Endothelial cell of hepatic sinusoid (primary cell): Measurements from ENCODE around the gene HPSE.
"Not testable (repeated sequence)": the region's sequence is repeated elsewhere in the genome, so short reads cannot be mapped to it uniquely, and the experiment has no call there.

Experiments used
- in situ Hi-C: cut with HindIII; loops from 2 replicates; pipeline ENCODE4 v1.10.0; 2017; ENCODE audit warnings: low sequenced_read_pairs

Gene HPSE

DNA sequence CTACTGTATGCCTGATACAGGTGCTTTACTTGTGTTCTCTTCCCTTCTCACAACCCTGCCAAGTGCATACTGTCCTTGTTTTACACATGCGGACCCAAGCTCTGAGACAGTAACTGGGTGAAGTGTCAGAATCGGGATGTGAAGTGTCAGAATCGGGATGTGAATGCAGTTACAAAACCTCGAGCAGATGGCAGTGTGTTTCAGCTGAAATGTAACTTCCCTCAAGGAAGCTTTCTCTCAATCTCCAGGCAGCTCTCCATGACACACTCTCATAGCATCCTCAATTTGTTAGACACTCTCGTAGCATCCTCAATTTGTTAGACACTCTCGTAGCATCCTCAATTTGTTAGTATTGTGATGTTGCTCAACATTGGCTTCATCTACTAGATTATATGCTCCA is 1.1 kb upstream of the HPSE start:
- in situ Hi-C loops: no loop called here

DNA sequence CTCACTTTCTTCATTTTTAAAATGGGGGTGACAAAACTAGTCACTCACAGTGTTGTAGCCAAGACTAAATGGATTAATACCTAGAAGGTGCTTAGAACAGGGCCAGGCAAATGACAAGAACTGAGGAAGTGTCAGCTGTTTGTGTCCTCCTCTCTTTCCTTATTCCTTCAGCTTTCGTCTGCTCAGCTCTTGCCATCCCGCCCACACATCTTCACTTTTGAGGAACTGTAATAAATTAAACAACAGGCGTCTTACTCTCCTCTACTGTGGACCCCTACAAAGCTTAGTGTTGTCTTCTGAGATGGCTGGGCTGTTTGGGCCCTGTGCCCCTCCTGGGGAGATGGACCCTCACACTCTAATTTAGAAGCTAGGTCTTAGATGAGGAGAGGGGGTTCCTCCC is 2.7 kb downstream of the HPSE start:
- in situ Hi-C loops: no loop called here

DNA sequence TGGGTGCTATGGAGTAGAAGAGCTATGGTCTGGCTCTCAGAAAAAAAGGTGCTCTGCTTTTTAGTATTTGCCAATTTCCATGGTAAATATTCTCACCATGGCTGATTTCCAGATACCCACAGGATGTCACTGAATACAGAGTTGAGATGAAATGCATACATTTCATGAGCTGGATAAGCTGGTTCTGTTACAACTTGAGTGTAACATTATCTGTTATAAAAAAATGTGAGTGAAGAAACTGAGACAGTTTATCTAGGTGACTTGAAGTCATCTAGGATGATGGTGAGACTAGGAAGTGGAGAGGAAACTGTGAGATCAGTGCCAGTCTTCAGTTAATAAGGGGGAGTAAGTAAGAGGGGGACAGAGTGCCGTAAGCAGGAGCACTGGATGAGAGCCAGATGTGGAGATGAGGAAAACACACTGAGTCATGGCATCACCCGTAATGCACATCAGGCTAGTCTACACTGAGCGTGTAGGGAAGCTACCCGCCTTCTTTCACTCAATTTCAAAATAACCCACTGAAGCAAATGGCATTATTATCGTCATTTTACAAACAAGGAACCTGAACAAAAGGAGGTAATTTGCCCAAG is 5.0 kb downstream of the HPSE start:
- in situ Hi-C loops: no loop called here

DNA sequence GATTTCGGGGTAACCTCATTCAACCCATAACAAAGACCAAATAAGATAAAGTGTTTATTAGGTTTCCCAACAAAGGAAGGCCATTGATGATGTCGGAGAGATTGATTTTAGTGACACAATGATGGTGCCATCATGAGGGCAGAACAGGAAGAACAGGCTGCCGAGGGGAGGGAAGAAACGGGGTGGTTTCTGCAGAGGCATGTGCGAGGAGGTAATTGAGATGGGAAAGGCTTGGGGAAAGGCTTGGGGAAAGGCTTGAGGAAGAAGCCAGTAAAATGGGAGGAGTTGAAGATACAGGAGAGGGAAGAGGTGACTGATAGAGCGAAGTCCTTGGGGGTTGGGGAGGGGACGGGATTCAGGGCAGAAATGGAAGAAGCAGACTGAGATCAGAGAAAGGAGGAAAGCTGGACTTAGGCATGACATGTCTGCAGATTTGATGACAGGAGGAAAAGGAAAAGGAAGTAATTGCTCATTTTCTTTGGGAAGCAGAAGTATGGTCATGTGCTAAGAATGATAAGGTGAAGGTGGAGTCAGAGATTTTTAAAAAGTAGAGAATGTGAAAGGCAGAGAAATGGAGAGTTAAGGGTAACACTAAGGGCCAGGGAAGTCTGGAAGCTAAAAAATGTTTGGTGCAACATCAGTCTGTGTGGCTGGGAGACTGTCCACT is 6.0 kb downstream of the HPSE start:
- in situ Hi-C loops: no loop called here

DNA sequence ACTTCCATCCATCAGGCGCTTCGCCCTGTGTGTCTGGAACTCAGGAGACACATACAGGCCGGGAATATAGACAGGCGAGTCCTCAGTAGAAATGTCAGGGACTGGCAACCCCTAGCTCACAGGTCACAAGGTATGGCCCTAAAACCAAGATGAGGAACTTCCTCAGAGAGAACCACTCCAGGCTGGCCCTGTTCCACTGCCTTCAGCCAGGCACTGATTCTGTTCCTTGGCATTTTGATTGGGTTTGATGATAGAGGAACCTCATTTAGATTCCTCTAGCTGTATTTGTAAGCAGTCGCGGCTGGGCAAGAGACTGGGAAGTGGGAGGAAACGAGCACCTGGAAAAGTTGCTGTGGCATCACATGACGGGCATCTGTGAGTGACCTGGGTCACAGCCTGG is 8.1 kb downstream of the HPSE start:
- in situ Hi-C loops: no loop called here

DNA sequence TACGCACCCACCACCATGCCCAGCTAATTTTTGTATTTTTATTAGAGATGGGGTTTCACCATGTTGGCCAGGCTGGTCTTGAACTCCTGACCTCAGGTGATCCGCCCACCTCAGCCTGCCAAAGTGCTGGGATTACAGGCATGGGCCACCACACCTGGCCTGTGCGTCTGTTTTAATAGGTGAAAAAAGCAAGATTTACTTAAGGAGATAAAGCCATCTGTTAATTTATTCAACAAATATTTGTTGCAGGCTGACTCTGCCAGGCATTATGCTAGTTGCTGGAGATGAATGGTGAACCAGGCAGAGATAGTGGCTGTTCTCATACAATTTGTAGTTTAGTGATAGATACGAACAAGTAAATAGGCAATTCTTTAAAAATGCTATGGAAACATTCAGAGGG is 9.3 kb downstream of the HPSE start:
- in situ Hi-C loops: not testable (repeated sequence)

DNA sequence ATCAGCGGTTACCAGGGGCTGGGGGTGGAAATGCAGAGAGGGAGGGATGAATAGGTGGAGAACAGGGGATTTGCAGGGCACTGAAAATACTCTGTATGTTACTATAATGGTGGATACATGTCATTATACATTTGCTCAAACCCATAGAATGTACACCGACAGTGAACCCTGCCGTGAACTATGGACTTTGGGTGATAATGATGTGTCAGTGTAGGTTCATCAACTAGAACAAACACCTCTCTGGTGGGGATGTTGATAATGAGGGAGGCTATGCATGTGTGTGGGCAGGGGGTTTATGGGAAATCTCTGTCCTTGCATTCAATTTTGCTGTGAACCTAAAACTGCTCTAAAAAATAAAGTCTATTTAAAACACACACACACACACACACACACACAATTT is 11.5 kb downstream of the HPSE start:
- in situ Hi-C loops: no loop called here

DNA sequence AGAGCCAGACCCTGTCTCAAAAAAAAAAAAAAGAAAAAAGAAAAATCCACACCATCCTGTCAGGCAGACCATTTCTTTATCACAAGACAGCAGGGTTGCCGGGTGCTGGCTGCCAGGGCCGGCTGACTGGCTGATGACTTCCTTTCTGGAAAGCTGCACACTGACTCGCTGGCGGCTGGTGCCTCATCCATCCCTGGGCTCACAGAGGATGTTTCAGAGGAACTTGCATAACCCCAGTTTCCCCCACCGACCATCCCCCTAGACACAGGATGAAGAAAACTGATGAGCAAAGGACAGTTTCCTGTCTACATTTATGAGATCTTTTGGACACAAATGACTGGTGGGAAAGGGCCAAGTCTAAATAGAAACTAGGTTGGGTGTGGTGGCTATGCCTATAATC is 14.1 kb downstream of the HPSE start:
- in situ Hi-C loops: no loop called here

DNA sequence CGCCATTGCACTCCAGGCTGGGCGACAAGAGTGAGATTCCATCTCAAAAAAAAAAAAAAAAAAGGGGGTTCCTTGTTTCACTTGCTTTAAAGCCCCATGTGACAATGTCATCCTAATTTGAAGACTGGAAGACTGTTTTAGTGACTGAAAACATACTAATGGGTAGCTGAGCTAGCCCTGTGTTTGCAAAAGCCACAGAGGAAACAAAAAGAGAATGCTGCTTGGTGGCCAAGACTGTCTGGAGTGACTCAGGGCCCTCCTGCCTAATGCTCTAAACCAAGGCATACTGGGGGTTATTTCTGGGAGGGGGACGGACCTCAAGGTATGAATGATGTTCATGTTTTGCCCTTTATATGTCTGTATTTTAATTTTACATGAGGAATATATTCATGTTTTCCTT is 16.0 kb downstream of the HPSE start:
- in situ Hi-C loops: no loop called here

DNA sequence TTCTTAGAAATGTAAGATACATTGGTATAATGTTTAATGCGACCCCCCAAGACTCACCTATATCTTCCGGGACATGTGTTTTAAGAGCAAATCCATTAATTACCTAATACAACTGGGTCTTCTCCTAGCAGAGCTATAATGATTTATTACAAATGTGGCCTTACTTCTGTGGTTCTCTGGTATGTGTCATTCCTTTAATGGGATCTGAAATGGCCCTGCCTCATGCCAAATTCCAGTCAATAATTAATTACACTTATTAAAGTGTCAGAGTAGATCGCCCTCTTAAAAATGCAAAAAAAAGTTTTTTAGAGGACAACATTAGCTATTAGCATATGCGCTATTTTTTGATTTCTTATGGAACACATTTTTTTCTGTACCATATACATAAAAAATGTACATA is 17.0 kb downstream of the HPSE start:
- in situ Hi-C loops: no loop called here

DNA sequence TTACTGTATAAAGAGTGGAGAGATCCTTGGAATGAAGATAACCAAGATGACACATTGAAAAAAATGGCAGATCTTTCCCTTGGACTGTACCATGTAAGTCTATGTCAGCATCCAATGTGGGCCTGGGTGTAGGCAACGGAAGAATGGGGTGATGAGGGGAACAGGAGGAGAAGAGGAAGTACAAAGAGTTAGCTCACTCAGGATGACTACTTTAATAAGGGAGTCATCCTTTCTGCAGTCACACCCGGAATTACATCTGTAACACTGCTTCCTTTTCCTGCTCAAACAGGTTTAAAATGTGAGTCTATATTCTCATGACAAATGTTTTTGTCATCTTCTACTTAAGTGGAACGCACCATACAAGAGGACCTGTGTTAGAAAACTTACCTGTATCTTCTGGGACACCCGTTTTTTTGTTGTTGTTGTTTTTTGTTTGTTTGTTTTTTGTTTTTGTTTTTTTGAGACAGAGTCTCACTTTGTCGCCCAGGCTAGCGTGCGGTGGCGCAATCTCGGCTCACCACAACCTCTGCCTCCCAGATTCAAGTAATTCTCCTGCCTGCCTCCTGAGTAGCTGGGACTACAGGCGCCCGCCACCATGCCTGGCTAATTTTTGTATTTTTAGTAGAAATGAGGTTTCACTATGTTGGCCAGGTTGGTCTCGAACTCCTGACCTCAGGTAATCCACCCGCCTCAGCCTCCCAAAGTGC is 18.0 kb downstream of the HPSE start:
- in situ Hi-C loops: no loop called here

DNA sequence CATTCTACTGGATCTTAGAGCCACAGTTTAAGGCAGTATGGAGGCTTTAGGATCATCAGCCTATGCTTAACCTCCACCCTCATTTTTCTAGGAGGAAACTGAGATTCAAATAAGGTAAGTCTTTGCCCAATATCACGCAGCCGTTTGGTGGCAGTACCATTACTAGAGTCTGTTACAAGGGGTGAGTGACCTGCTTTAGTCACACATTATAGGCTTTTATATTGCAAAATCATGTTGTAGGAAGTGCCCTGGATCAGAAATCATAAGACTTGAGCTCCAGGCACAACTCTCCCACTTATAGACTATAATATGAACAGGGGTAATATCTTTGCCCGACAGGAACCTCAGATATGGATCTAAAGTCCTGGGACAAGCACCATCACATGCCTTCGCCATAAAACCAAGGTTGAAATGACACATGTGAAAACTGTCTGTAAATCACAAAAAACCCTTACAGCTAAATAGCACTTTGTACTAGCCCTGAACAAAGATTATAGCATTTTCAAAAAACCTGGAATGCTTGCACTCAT is 19.2 kb downstream of the HPSE start:
- in situ Hi-C loops: no loop called here

DNA sequence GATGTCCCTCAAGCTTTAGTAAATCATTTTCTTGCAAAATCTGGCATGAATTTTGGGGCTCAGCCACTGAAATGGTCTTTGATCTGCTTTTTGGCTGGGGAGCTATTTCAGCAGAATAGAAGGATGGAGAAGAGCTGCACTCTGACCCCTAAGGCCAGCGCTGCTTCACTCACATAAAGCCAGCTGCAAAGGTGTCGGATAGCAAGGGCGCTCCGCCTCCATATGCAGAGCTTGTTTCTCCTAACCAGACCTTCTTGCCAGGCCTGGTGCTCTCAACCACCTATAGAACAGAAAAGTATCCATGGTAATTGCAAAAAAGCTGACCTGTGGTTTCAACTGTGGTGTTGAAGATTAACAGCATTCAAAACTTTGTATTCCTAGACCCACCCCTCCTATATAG is 26.0 kb downstream of the HPSE start:
- in situ Hi-C loops: no loop called here

DNA sequence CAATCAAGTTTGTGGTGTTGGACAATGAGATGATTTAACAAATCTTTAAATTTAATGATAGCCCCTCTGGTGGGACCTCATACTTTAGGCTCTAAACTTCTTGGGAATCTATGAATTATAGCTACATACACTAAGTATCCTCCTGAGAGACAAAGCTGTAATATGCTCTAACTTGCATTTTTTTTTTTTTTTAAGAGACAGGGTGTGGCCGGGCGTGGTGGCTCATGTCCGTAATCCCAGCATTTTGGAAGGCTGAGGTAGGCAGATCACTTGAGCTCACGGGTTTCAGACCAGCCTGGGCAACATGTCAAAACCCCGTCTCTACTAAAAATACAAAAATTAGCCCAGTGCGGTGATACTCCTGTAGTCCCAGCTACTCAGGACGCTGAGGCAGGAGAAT is 26.7 kb downstream of the HPSE start:
- in situ Hi-C loops: no loop called here

DNA sequence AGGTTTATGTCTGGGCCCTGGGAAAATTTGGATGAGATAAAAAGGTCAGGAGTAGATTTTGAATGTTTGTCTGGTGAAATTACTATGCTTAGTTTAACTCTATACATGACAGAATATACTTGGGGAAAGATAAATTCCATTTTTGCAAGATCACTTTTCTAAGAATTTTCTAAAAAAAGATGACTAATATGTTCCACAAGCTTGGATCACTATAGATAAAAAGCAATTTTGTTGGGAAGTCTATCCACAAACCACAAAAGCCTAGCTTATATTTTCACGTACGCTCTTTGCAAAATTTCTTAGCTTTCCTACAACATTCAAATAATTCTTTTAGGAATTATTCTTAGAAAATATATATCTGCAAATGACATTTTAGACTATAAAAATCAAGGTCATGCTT is 29.5 kb downstream of the HPSE start:
- in situ Hi-C loops: no loop called here

DNA sequence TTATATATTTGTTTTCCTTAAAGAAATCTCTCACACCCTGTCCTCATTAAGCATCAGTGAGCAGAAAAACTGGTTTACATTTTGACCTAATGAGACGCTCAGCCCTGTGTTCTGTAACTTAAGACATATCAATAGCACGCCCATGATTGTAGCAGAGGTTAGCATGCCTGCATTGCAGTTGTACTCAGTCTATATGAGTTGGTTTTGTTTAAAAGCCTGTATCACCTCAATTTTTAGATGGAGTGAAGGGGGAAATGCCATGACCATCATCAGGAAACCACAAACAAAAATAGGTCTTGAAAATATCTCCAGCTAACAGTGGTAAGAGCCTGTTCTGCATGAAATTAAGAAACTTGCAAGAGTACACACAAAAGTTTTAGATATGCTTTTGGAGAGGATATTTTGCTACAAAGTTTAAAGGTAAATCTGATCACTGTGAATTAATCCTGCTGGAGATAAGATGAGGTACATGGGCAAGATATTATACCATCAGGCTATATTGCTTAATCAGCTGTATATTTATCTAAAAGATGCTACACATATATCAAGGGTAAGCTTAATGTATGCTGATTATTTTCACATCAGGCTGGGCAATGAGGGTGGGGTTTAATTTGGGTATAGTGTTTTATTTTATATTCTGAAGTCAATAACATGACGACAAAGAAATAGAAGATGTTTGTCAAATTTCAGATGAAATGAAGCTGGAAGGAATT is 36.9 kb downstream of the HPSE start:
- in situ Hi-C loops: no loop called here

DNA sequence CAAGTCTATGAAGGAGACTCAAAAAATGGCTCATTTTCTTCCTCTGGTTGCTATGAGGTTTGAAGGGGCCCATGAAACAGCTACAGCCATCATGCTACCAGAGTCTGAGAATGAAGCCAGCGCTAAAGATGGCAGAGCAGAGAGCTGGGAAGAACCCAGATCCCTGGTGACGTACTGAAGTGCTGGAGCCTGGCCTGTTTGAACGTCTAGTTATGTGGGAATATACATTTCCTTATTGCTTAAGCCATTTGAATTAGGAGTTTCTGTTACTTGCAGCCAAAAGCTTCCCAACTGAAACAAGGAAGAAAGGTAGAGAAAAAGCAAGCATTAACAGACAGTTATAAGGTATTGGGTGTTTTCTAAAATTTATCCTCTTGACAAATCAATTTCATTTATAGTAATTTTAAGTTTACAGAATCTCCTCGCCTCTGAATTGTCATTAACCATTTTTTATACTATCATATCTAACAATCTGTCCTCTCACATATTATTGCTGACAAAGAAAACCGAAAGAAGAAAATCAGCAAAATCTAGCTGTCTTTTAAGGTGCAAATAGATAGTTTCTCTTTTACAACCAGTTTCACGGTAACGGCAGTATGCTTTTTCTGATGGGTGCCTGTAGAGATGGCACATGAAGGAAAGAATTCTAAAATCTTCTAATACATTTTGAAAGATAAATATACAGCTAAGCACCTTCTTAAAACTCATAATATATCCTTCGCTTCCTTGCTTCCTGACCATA is 41.2 kb downstream of the HPSE start:
- in situ Hi-C loops: loop anchor here (5.0 kb wide), 1 partner anchor 81 kb away; no protein-coding TSS in a partner anchor

DNA sequence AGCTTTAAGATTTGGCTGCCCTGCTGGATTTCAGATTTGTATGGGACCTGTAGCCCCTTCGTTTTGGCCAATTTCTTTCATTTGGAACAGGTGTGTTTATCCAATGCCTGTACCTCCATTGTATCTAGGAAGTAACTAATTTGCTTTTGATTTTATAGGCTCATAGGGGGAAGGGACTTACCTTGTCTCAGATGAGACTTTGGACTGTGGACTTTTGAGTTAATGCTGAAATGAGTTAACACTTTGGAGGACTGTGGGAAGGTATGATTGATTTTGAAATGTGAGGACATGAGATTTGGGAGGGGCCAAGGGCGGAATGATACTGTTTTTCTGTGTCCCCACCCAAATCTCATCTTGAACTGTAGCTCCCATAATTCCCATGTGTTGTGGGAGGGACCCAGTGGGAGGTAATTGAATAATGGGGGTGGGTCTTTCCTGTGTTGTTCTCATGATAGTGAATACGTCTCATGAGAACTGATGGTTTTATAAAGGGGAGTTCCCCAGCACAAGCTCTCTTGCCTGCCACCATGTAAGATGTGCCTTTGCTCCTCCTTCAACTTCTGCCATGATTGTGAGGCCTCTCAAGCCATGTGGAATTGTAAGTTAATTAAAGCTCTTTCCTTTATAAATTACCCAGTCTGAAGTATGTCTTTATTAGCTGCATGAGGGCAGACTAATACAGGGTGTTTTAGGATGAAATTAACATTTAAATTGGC is 44.4 kb downstream of the HPSE start:
- in situ Hi-C loops: loop anchor here (5.0 kb wide), 1 partner anchor 78 kb away; no protein-coding TSS in a partner anchor

DNA sequence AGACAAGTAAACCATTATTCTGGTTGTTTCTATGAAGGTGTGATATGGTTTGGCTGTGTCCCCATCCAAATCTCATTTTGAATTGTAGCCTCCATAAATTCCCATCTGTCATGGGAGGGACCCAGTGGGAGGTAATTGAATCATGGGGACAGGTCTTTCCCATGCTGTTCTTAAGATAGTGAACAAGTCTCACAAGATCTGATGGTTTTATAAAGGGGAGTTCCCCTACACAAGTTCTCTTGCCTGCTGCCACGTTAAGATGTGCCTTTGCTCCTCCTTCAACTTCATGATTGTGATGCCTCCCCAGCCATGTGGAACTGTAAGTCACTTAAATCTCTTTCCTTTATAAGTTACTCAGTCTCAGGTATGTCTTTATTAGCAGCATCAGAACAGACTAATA is 46.3 kb downstream of the HPSE start:
- in situ Hi-C loops: loop anchor here (5.0 kb wide), 1 partner anchor 206 kb away; no protein-coding TSS in a partner anchor

DNA sequence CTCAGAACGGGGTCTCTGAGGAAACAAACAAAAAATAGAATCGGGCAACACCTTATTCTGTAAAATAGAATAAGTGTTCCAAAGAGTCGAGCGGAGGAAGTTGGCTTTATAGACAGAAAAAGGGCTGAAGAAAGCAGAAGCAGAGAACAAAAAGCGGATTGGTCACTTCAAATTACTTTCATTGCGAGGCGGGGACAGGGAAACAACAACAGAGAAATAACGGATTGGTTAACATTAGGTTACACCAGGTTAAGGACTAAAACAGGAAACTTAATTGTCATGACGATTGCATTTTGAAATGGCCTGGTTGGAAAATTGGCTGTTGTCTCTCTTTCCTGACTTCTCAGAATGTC is 49.6 kb downstream of the HPSE start:
- in situ Hi-C loops: loop anchor here (5.0 kb wide), 1 partner anchor 203 kb away; no protein-coding TSS in a partner anchor
